Tibial artery (tissue), 4 donors: ENCODE data around the gene WT1.
"Not testable (repeated sequence)": the region's sequence is repeated elsewhere in the genome, so short reads cannot be mapped to it uniquely, and the experiment has no call there.

Source experiments
- DNase-seq, 2 donors: peaks; one replicate each; pipeline ENCODE4 v3.0.0-alpha.2; 2019
- H3K27ac ChIP-seq, 2 donors: fragments of 200-600 bp; sonication (generic) in 1 of 2; 1 replicate in 1 of 2; 2 replicates in 1 of 2; pipeline ENCODE4 v1.5.1; 2018 to 2019; ENCODE audit warnings: mild to moderate bottlenecking in 1 of 2
- H3K27me3 ChIP-seq, 2 donors: fragments of 200-600 bp; sonication (generic) in 1 of 2; one replicate each; pipeline versions ENCODE4 v1.5.1 to v1.6.0; 2016 to 2019
- H3K36me3 ChIP-seq, 3 donors: fragments of 200-600 bp; sonication (generic) in 2 of 3; one replicate each; pipeline ENCODE4 v1.5.1; 2016 to 2019; ENCODE audit warnings: mild to moderate bottlenecking in 2 of 3
- H3K4me1 ChIP-seq, 4 donors: fragments of 200-600 bp; sonication (generic) in 2 of 4; 1 replicate in 3 of 4; 2 replicates in 1 of 4; pipeline ENCODE4 v1.5.1; 2016 to 2019
- H3K4me3 ChIP-seq, 2 donors: fragments of 200-600 bp; sonication (generic) in 1 of 2; 1 replicate in 1 of 2; 2 replicates in 1 of 2; pipeline ENCODE4 v1.5.1; 2018 to 2019; ENCODE audit warnings: mild to moderate bottlenecking in 2 of 2
- H3K9me3 ChIP-seq, 3 donors: fragments of 200-600 bp; sonication (generic) in 1 of 3; one replicate each; pipeline ENCODE4 v1.5.1; 2016 to 2019
- CTCF ChIP-seq, 2 experiments: fragments of 200-600 bp in 1 of 2; fragments of 450-650 bp in 1 of 2; IDR thresholded peaks; one replicate each; pipeline ENCODE4 v1.5.1; 2017 to 2019; ENCODE audit warnings: antibody characterized with exemption in 2 of 2, mild to moderate bottlenecking in 1 of 2, moderate library complexity in 1 of 2
- intact Hi-C: fragments of 100-400 bp; cut with DNase I; formaldehyde crosslinking; loops from one replicate; pipeline ENCODE4 v1.15.0; 2023; ENCODE audit warnings: low total_unique reads

Gene WT1

GRCh38 chr11:32374261-32374711, 61.1 kb downstream of the WT1 start:
- TF ChIP-seq CTCF (IDR thresholded peaks at IDR 0.05) = no peak
- Histone ChIP-seq H3K9me3 (no peaks in the 10 kb centered on the region), H3K4me3 (no peak overlapping the region), H3K36me3 (no peaks in the 10 kb centered on the region), H3K4me1 (no peaks in the 10 kb centered on the region), H3K27me3 (peaks cover 0 to 7% of the 10 kb centered on the region in 2 donors), H3K27ac (no peak overlapping the region)
- DNase-seq = no peak
- intact Hi-C loops = loop anchor here (5.0 kb wide), 1 partner anchor 1128 kb away; no protein-coding TSS in a partner anchor

- H3K27me3 ChIP-seq, DNase-seq, H3K9me3 ChIP-seq, H3K4me3 ChIP-seq, H3K4me1 ChIP-seq, H3K36me3 ChIP-seq, H3K27ac ChIP-seq: not testable (repeated sequence)
- intact Hi-C loops = loop anchor here (5.0 kb wide), 1 partner anchor 1132 kb away; no protein-coding TSS in a partner anchor
These were observed 65.4 kb downstream of the WT1 start for GRCh38 chr11:32369987-32370386.

- intact Hi-C loops = no loop called here
- Histone ChIP-seq H3K36me3 (no peaks in the 10 kb centered on the region), H3K27me3 (no peaks in the 10 kb centered on the region), H3K4me1 (no peaks in the 10 kb centered on the region), H3K9me3 (peaks cover 0 to 8% (median 0%) of the 10 kb centered on the region in 3 donors), H3K27ac (no peak overlapping the region), H3K4me3 (no peak overlapping the region)
- TF ChIP-seq CTCF (IDR thresholded peaks at IDR 0.05) = no peak
- DNase-seq = no peak
These were observed 68.7 kb downstream of the WT1 start for GRCh38 chr11:32366666-32367065.

- Histone ChIP-seq H3K27me3 (no peaks in the 10 kb centered on the region), H3K9me3 (peaks cover 0 to 8% (median 0%) of the 10 kb centered on the region in 3 donors), H3K4me1 (no peaks in the 10 kb centered on the region), H3K36me3 (no peaks in the 10 kb centered on the region), H3K4me3 (no peak overlapping the region), H3K27ac (no peak overlapping the region)
- TF ChIP-seq CTCF (IDR thresholded peaks at IDR 0.05) = no peak
- intact Hi-C loops = no loop called here
- no peak for DNase-seq
These were observed 70.1 kb downstream of the WT1 start for GRCh38 chr11:32365192-32365591.

GRCh38 chr11:32358729-32359128, 76.6 kb downstream of the WT1 start:
- intact Hi-C loops = no loop called here
- no peak for DNase-seq
- H3K9me3 ChIP-seq = no peaks in the 10 kb centered on the region
- peaks cover 0 to 8% of the 10 kb centered on the region in 2 donors for H3K27me3 ChIP-seq
- TF ChIP-seq CTCF (IDR thresholded peaks at IDR 0.05) = no peak
- H3K27ac ChIP-seq = no peak overlapping the region
- no peaks in the 10 kb centered on the region for H3K4me1 ChIP-seq
- no peaks in the 10 kb centered on the region for H3K36me3 ChIP-seq
- no peak overlapping the region for H3K4me3 ChIP-seq

- DNase-seq = no peak
- no peaks in the 10 kb centered on the region for H3K36me3 ChIP-seq
- intact Hi-C loops = no loop called here
- peaks cover 0 to 12% of the 10 kb centered on the region in 2 donors for H3K27me3 ChIP-seq
- H3K4me3 ChIP-seq = no peak overlapping the region
- H3K4me1 ChIP-seq = no peaks in the 10 kb centered on the region
- TF ChIP-seq CTCF (IDR thresholded peaks at IDR 0.05) = no peak
- no peaks in the 10 kb centered on the region for H3K9me3 ChIP-seq
- H3K27ac ChIP-seq = no peak overlapping the region
These were observed 81.5 kb downstream of the WT1 start for GRCh38 chr11:32353884-32354283.
